Measurements from ENCODE around the gene SLC38A11. TPM values are rescaled to one million over a fixed set of nuclear protein-coding genes. Genes with fewer than 3 reads are reported as not detected.

Gene SLC38A11
- total and polyA plus RNA-seq, 2 of the 13 experiments (the other 11 are each of a cell fraction or from before 2014, with no cell fraction given): 14.0 to 14.3 TPM

DNA sequence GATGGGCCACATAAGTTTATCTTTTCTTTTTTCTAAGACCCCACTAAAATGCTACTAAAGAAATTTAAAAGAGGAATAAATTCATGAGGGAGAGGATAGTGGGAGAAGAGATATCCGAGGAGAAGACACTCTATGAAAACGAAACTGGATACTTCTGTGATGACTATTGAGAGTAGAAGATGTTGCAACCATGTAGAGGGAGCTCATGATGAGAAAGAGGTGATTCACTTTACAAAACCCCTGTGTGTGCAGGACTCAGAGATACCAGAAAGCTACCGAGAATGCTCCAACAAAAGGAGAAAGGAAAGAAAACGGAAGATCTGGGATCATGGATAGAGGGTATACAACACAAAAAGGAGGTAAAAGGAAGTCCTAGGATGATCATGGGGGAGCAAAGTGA lies 34.9 kb downstream of the SLC38A11 start (continued):
- TF ChIP-seq, protein P1, sequence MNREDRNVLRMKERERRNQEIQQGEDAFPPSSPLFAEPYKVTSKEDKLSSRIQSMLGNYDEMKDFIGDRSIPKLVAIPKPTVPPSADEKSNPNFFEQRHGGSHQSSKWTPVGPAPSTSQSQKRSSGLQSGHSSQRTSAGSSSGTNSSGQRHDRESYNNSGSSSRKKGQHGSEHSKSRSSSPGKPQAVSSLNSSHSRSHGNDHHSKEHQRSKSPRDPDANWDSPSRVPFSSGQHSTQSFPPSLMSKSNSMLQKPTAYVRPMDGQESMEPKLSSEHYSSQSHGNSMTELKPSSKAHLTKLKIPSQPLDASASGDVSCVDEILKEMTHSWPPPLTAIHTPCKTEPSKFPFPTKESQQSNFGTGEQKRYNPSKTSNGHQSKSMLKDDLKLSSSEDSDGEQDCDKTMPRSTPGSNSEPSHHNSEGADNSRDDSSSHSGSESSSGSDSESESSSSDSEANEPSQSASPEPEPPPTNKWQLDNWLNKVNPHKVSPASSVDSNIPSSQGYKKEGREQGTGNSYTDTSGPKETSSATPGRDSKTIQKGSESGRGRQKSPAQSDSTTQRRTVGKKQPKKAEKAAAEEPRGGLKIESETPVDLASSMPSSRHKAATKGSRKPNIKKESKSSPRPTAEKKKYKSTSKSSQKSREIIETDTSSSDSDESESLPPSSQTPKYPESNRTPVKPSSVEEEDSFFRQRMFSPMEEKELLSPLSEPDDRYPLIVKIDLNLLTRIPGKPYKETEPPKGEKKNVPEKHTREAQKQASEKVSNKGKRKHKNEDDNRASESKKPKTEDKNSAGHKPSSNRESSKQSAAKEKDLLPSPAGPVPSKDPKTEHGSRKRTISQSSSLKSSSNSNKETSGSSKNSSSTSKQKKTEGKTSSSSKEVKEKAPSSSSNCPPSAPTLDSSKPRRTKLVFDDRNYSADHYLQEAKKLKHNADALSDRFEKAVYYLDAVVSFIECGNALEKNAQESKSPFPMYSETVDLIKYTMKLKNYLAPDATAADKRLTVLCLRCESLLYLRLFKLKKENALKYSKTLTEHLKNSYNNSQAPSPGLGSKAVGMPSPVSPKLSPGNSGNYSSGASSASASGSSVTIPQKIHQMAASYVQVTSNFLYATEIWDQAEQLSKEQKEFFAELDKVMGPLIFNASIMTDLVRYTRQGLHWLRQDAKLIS (CRISPR knock-in tag; IDR thresholded peaks at IDR 0.05): no peak
- TF ChIP-seq, protein P2, sequence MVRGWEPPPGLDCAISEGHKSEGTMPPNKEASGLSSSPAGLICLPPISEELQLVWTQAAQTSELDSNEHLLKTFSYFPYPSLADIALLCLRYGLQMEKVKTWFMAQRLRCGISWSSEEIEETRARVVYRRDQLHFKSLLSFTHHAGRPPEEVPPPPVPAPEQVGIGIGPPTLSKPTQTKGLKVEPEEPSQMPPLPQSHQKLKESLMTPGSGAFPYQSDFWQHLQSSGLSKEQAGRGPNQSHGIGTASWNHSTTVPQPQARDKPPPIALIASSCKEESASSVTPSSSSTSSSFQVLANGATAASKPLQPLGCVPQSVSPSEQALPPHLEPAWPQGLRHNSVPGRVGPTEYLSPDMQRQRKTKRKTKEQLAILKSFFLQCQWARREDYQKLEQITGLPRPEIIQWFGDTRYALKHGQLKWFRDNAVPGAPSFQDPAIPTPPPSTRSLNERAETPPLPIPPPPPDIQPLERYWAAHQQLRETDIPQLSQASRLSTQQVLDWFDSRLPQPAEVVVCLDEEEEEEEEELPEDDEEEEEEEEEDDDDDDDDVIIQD (CRISPR knock-in tag; IDR thresholded peaks at IDR 0.05; ENCODE audit: low read depth): peak; percentile 89
- TF ChIP-seq EEA1 (CRISPR knock-in tag; IDR thresholded peaks at IDR 0.05; ENCODE audit: borderline replicate concordance): no peak
- no peak for TF ChIP-seq KLF13 (CRISPR knock-in tag; IDR thresholded peaks at IDR 0.05)
- no peak for TF ChIP-seq CAMTA2 (CRISPR knock-in tag; IDR thresholded peaks at IDR 0.05; ENCODE audit: borderline replicate concordance)
- TF ChIP-seq SSRP1 (CRISPR knock-in tag; IDR thresholded peaks at IDR 0.05): no peak
- peak; percentile 29; the same call in 1 of the 2 replicates for TF ChIP-seq KAT8 (CRISPR knock-in tag; IDR thresholded peaks at IDR 0.05)
- TF ChIP-seq PHF21A (CRISPR knock-in tag; IDR thresholded peaks at IDR 0.05): no peak
- TF ChIP-seq NFE2L2 (IDR thresholded peaks at IDR 0.05; ENCODE audit: low read length): 0 out of 2 replicates have a peak, but pooled peaks have one; percentile 6
- no peak for TF ChIP-seq ZFP62 (CRISPR knock-in tag; IDR thresholded peaks at IDR 0.05)
- TF ChIP-seq, protein P3, sequence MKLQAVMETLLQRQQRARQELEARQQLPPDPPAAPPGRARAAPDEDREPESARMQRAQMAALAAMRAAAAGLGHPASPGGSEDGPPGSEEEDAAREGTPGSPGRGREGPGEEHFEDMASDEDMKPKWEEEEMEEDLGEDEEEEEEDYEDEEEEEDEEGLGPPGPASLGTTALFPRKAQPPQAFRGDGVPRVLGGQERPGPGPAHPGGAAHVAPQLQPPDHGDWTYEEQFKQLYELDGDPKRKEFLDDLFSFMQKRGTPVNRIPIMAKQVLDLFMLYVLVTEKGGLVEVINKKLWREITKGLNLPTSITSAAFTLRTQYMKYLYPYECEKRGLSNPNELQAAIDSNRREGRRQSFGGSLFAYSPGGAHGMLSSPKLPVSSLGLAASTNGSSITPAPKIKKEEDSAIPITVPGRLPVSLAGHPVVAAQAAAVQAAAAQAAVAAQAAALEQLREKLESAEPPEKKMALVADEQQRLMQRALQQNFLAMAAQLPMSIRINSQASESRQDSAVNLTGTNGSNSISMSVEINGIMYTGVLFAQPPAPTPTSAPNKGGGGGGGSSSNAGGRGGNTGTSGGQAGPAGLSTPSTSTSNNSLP (IDR thresholded peaks at IDR 0.05; ENCODE audit: low read depth, low read length): peak; percentile 14; the same call in 1 of the 2 replicates
- TF ChIP-seq, protein P4, sequence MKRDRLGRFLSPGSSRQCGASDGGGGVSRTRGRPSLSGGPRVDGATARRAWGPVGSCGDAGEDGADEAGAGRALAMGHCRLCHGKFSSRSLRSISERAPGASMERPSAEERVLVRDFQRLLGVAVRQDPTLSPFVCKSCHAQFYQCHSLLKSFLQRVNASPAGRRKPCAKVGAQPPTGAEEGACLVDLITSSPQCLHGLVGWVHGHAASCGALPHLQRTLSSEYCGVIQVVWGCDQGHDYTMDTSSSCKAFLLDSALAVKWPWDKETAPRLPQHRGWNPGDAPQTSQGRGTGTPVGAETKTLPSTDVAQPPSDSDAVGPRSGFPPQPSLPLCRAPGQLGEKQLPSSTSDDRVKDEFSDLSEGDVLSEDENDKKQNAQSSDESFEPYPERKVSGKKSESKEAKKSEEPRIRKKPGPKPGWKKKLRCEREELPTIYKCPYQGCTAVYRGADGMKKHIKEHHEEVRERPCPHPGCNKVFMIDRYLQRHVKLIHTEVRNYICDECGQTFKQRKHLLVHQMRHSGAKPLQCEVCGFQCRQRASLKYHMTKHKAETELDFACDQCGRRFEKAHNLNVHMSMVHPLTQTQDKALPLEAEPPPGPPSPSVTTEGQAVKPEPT (CRISPR knock-in tag; IDR thresholded peaks at IDR 0.05; ENCODE audit: low read depth): no peak
- TF ChIP-seq HMG20A (CRISPR knock-in tag; IDR thresholded peaks at IDR 0.05; ENCODE audit: borderline replicate concordance): peak; percentile 45; the same call in 1 of the 2 replicates
- TF ChIP-seq ZNF124 (CRISPR knock-in tag; IDR thresholded peaks at IDR 0.05): no peak
- TF ChIP-seq, protein P5, sequence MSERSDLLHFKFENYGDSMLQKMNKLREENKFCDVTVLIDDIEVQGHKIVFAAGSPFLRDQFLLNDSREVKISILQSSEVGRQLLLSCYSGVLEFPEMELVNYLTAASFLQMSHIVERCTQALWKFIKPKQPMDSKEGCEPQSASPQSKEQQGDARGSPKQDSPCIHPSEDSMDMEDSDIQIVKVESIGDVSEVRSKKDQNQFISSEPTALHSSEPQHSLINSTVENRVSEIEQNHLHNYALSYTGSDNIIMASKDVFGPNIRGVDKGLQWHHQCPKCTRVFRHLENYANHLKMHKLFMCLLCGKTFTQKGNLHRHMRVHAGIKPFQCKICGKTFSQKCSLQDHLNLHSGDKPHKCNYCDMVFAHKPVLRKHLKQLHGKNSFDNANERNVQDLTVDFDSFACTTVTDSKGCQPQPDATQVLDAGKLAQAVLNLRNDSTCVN (CRISPR knock-in tag; IDR thresholded peaks at IDR 0.05; ENCODE audit: borderline replicate concordance): no peak
- TF ChIP-seq ZNF564 (CRISPR knock-in tag; IDR thresholded peaks at IDR 0.05): no peak
- TF ChIP-seq NR2F6 (IDR thresholded peaks at IDR 0.05): no peak
- TF ChIP-seq NR2F6 (CRISPR knock-in tag; IDR thresholded peaks at IDR 0.05): no peak
- TF ChIP-seq ZNF7 (CRISPR knock-in tag; IDR thresholded peaks at IDR 0.05): no peak
- no peak for TF ChIP-seq SP5 (CRISPR knock-in tag; IDR thresholded peaks at IDR 0.05; ENCODE audit: borderline replicate concordance, low read depth)
- no peak for TF ChIP-seq MBD4 (IDR thresholded peaks at IDR 0.05; ENCODE audit: borderline replicate concordance, low read length)
- TF ChIP-seq ELF4 (CRISPR knock-in tag; IDR thresholded peaks at IDR 0.05; ENCODE audit: borderline replicate concordance): no peak

Measured in HepG2 (cell line).